ENCODE data around the gene AXIN1. TPM values are rescaled to one million over a fixed set of nuclear protein-coding genes. Genes with fewer than 3 reads are reported as not detected.

The AXIN1 gene
- total RNA-seq, 2 donors from 2014 or later = 14.8 TPM

DNA sequence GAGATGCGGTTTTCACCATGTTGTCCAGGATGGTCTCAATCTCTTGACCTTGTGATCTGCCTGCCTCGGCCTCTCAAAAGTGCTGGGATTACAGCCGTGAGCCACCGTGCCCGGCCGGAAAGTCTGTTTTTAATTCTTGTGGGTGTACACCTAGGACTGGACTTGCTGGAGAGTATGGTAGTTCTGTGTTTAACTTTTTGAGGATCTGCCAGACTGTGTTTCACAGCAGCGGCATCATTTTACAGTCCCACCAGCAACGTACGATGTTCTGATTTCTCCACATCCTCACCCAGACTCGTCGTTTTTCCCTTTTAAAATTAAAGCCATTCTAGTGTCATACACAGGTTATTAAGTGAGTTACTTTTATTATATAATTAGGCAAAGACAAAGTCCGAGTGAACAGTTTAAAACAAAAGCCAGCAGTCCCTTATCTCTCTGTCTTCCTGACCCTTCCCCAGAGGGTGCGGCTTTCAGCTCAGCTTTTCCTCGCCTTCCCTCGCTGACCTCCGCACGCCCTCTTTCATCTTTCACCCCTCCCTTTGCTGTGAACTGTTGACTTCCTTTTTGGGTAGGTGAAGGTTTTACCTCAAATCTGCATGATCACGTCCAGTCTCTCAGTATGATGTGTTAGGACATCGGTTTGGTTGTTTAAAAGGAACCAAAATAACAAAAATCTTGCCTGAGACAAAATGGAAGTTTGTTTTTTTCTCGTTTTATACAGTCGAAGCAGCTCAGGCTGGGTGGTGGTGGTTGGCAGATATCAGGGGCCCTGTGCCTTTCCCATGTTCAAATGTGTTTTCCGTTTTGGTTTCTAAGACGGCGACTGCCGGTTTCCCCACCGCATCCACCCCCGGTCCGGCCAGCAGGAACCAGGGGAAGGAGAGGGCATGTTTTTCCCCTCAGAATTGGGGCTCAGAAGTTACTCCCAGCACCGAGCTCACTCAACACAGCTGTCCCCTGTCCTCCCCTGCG is 99.9 kb downstream of the AXIN1 start:
- H3K4me3 ChIP-seq = no peak overlapping the region
- 73 to 86% methylated on average over 30 of the region's 30 CpGs for WGBS, 2 donors
- peaks cover 0 to 4% of the 10 kb centered on the region in 2 donors for H3K36me3 ChIP-seq (replicated peaks in 1 of 2; ENCODE audit: insufficient read depth in 1 of 2, low read depth in 2 of 2)

DNA sequence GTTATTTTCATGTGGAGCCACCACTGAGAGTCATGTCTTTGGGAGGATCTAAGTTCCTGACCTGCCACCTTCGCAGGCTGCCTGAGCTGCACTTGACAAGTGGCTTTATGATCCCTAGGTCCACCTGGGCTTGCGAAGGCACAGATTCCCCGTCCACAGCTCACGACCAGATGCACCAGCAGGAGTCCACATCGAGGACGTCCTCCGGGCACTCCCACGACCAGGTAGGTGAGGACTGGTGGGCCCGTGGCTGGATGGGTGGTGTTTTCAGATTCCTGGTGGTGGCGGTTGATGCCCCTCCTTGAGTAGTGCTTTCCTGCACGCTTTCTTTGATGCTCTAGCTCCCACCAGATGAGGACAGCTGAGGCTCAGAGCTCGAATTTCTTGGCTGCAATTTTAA is 103.1 kb downstream of the AXIN1 start:
- Histone ChIP-seq H3K27ac (peak overlapping the region in 1 of 4 donors; percentile 54), H3K4me3 (no peak overlapping the region), H3K36me3 (replicated peaks in 1 of 2; ENCODE audit: insufficient read depth in 1 of 2, low read depth in 2 of 2) (peaks cover 0 to 3% of the 10 kb centered on the region in 2 donors), H3K4me1 (peaks cover 11% of the 10 kb centered on the region), H3K27me3 (no peaks in the 10 kb centered on the region), H3K9me3 (no peaks in the 10 kb centered on the region)
- DNase-seq = no peak
- no peak for ATAC-seq
- 82 to 85% methylated on average over 10 to 12 of the region's 12 CpGs for WGBS, 2 donors
- intact Hi-C loops (cut with DNase I) = no loop called here
- no peak for TF ChIP-seq POLR2A (IDR thresholded peaks at IDR 0.05)
- TF ChIP-seq, protein P1, sequence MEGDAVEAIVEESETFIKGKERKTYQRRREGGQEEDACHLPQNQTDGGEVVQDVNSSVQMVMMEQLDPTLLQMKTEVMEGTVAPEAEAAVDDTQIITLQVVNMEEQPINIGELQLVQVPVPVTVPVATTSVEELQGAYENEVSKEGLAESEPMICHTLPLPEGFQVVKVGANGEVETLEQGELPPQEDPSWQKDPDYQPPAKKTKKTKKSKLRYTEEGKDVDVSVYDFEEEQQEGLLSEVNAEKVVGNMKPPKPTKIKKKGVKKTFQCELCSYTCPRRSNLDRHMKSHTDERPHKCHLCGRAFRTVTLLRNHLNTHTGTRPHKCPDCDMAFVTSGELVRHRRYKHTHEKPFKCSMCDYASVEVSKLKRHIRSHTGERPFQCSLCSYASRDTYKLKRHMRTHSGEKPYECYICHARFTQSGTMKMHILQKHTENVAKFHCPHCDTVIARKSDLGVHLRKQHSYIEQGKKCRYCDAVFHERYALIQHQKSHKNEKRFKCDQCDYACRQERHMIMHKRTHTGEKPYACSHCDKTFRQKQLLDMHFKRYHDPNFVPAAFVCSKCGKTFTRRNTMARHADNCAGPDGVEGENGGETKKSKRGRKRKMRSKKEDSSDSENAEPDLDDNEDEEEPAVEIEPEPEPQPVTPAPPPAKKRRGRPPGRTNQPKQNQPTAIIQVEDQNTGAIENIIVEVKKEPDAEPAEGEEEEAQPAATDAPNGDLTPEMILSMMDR (IDR thresholded peaks at IDR 0.05) = no peak

More for the DNA sequence above, 99.9 kb downstream of the AXIN1 start:
- Histone ChIP-seq H3K9me3 (no peaks in the 10 kb centered on the region), H3K4me1 (peaks cover 11% of the 10 kb centered on the region), H3K27ac (no peak overlapping the region), H3K27me3 (no peaks in the 10 kb centered on the region)
- ATAC-seq = no peak
- no peak for DNase-seq
- intact Hi-C loops (cut with DNase I) = no loop called here
- TF ChIP-seq, protein P1 (IDR thresholded peaks at IDR 0.05) = no peak
- no peak for TF ChIP-seq POLR2A (IDR thresholded peaks at IDR 0.05)

DNA sequence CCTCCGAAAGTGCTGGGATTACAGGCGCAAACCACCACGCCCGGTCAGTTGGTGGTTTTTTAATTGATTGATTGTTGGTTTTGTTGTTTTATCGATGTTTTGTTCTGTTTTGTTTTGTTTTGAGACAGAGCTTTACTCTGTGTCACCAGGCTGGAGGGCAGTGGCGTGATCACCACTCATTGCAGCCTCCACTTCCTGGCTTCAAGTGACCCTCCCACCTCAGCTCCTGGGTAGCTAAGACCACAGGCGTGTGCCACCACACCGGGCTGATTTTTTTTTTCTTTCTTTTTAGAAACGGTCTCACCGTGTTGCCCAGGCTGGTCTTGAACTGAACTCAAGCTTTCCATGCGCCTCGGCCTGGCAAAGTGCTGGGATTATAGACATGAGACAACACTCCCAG is 105.5 kb downstream of the AXIN1 start:
- Histone ChIP-seq H3K27ac (no peak overlapping the region), H3K4me1 (peaks cover 11% of the 10 kb centered on the region), H3K4me3 (no peak overlapping the region), H3K36me3 (replicated peaks in 1 of 2; ENCODE audit: insufficient read depth in 1 of 2, low read depth in 2 of 2) (no peaks in the 10 kb centered on the region), H3K27me3 (no peaks in the 10 kb centered on the region), H3K9me3 (no peaks in the 10 kb centered on the region)
- no peak for TF ChIP-seq POLR2A (IDR thresholded peaks at IDR 0.05)
- TF ChIP-seq, protein P1 (IDR thresholded peaks at IDR 0.05) = no peak
- ATAC-seq = no peak
- DNase-seq = no peak
- WGBS, 2 donors = 92 to 95% methylated on average over 12 of the region's 12 CpGs
- intact Hi-C loops (cut with DNase I) = no loop called here

DNA sequence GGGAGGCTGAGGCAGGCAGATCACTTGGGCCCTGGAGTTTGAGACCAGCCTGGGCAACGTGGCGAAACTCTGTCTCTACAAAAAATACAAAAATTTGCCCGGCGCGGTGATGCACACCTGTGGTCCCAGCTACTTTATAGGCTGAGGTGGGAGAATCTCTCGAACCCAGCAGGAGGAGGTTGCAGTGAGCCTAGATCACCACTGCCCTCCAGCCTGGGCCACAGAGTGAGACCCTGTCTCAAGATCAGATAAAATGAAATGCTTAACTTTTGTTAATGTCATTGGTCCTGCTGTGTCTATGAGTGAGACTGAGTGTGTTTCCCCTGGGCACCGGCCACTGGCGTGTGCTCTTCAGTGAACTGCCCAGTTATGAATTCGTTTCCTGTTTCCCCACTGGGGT is 107.4 kb downstream of the AXIN1 start:
- DNase-seq (no peak), ATAC-seq (no peak)
- 94 to 95% methylated on average over 9 of the region's 9 CpGs for whole genome bisulfite sequencing, 2 donors
- intact Hi-C loops (cut with DNase I) = no loop called here
- Histone ChIP-seq H3K9me3 (no peaks in the 10 kb centered on the region), H3K27ac (no peak overlapping the region), H3K4me1 (peaks cover 8% of the 10 kb centered on the region), H3K36me3 (replicated peaks in 1 of 2; ENCODE audit: insufficient read depth in 1 of 2, low read depth in 2 of 2) (no peaks in the 10 kb centered on the region), H3K27me3 (no peaks in the 10 kb centered on the region), H3K4me3 (no peak overlapping the region)
- no peak for TF ChIP-seq POLR2A (IDR thresholded peaks at IDR 0.05)
- TF ChIP-seq, protein P1 (IDR thresholded peaks at IDR 0.05) = no peak
